Measurements from ENCODE around the gene RNF207. TPM values are rescaled to one million over a fixed set of nuclear protein-coding genes. Genes with fewer than 3 reads are reported as not detected.

The RNF207 gene
- polyA plus RNA-seq, 5 donors, result 9.5 to 17.1 (median 14.9) TPM

DNA sequence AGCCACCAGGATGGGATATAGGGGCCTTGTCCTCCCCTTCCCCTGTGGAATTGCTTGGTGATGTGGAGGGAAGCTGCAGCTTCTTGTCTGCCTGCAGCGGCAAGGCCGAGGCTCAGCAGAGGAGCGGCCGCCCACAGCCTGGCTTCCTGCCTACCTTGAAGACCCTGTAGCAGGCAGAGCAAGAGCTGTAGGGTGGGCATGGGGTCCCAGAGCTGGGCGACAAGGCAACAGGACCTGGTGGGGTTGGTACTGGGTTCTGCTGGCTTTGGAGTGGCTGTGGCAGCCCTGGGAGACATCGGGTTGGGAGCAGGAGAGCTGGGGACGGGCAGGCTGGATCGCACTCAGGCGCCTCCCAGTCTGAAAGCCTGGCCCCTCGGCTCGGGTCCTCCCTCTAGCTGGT lies 60.7 kb downstream of the RNF207 start:
- no peak for DNase-seq

DNA sequence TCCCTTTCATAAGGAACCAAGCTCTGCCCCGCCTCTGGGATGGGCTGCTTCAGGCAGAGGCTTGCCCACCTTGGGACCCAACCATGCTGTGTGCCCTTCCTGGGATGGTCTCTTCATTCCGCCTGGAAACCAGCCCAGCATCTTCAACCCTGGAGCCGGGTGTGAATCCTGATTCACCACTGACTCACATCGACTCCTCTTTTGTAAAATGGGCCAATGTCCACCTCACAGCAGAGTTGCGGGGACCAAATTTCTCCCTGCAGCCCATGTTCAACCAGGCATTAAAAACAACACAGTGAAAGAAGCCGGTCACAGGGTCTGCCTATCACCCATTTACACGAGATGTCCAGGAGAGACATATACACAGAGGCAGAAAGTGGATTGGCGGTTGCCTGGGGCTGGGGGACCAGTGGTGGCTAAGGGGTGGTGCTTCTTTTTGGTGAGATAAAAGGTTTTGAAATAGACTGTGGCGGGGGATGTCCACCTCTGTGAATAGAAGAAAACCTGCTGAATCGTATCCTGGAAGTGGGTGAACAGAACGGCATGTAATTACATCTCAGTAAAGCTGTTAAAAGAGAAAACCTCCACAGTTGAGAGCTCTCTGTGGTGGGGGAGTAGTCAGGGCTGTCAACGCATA lies 61.9 kb downstream of the RNF207 start:
- no peak for DNase-seq

DNA sequence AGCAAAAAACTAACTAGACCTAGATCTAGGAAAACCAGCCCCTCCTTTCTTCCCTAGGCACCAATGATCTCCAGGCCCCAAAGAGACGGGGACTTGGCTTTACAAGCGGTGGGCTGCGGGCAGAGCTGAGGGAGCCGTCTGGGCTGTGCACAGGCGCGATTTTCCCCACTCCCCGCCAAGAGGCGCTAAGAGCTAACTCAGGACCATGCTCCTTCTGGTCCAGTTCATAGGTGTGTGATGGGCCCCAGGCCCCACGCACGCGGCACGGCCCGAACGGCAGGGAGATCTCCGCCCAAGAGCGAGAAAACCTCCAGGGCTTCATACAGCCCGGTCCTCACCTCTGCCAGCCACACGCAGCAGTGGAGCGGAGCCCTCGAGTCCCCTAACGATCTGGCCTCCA lies 62.5 kb downstream of the RNF207 start:
- DNase-seq, result no peak

DNA sequence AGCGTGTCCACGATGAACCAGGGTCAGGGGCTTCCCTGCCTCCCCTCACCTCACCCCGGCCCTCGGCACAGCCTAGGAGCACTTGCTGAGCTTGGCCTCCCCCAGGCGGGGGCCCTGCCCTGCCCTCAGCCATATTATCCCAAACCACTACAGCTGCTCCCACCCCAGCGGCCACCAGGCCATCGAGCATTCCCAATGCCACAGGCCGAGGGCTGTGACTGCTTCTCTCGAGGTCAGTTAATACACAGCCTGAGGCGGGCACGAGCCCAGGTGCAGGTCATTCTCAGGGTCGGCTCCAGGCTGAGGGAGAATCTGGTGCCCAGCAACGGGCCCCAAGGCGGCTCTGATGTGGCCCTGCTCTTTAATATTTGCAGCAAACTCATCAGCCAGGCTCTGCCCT lies 63.4 kb downstream of the RNF207 start:
- no peak for DNase-seq

DNA sequence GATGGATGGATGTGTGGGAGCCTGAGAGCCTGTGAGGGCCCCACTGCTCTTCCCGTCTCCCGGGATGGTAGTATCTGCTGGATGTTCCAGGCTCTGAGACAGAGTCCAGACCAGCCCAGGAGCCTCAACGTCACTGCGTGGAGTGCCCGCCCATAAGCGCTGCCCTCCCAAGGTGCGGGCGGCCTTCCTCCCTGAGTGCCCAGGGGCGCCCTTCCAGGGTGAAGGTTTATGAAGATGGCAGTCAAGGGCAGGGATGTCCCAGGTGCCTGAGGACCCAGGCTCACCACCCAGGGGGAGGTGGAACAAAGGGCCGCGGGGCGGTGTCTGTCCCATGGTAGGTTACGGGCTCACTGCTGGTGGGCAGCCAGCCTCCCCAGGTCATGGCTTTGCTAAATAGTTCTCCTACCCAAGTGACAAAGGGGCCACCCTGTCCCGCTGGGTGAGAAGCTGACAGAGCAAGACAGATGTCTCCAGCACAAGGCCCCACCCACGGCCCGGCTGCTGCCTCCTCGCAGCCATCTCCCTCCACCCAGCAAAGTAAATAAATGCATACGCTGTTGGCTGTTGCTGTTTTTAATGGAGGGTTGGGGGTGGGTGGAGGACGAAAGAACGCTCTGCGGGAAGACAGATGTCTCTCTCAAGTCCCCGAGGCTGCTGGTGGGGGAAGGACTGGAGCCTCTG lies 63.9 kb downstream of the RNF207 start:
- DNase-seq, result no peak

DNA sequence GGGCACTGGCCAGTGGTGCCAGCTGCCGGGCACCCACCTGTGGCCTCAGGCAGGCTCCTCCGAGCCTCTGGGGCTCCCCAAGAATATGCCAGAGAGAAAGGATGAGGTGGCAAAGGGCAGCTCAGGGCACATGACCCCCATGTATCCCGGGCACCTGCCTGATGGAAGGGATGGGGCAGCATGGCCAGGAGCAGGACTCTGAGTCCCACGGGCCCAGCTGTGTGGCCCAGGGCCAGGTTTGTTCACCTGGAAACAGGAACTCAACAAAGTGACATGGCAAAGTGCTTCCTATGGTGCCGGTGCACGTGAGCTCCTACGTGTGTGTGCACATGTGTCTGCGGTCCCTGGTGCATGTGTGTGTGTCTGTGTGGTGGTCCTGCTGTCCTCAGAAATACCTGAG lies 64.5 kb downstream of the RNF207 start:
- DNase-seq, result no peak

Other genes starting within 250 kb of the RNF207 start
- 10 to 100 TPM in 2 of 5 donors, 1 to 10 TPM in 3; 7.1 to 12.6 (median 9.9) TPM for gene NPHP4, start 213.7 kb upstream of the RNF207 start, polyA plus RNA-seq (ENCODE audit: insufficient read depth in 1 of 5, insufficient read length in 5 of 5, low replicate concordance in 1 of 5)
- gene KCNAB2, start 160.2 kb upstream of the RNF207 start, polyA plus RNA-seq (ENCODE audit: insufficient read depth in 1 of 5, insufficient read length in 5 of 5, low replicate concordance in 1 of 5), result 1 to 10 TPM; 5.2 to 7.7 (median 5.5) TPM
- under 1 TPM; 0.07 to 0.31 (median 0.21) TPM for gene CHD5, start 25.8 kb upstream of the RNF207 start, polyA plus RNA-seq (ENCODE audit: insufficient read depth in 1 of 5, insufficient read length in 5 of 5, low replicate concordance in 1 of 5)
- gene RPL22, start 6.5 kb upstream of the RNF207 start, polyA plus RNA-seq (ENCODE audit: insufficient read depth in 1 of 5, insufficient read length in 5 of 5, low replicate concordance in 1 of 5), result 100 to 1,000 TPM; 588 to 886 (median 686) TPM
- 10 to 100 TPM; 37.8 to 46.9 (median 40.1) TPM for gene ICMT, start 29.8 kb downstream of the RNF207 start, polyA plus RNA-seq (ENCODE audit: insufficient read depth in 1 of 5, insufficient read length in 5 of 5, low replicate concordance in 1 of 5)
- not detected for gene HES3, start 38.1 kb downstream of the RNF207 start, polyA plus RNA-seq (ENCODE audit: insufficient read depth in 1 of 5, insufficient read length in 5 of 5, low replicate concordance in 1 of 5)
- 10 to 100 TPM; 12.0 to 37.0 (median 15.3) TPM for gene GPR153, start 55.0 kb downstream of the RNF207 start, polyA plus RNA-seq (ENCODE audit: insufficient read depth in 1 of 5, insufficient read length in 5 of 5, low replicate concordance in 1 of 5)
- 10 to 100 TPM; 11.7 to 17.0 (median 14.4) TPM for gene ACOT7, start 187.6 kb downstream of the RNF207 start, polyA plus RNA-seq (ENCODE audit: insufficient read depth in 1 of 5, insufficient read length in 5 of 5, low replicate concordance in 1 of 5)
- under 1 TPM; 0.04 to 0.24 (median 0.22) TPM for gene HES2, start 213.8 kb downstream of the RNF207 start, polyA plus RNA-seq (ENCODE audit: insufficient read depth in 1 of 5, insufficient read length in 5 of 5, low replicate concordance in 1 of 5)
- gene ESPN, start 218.7 kb downstream of the RNF207 start, polyA plus RNA-seq (ENCODE audit: insufficient read depth in 1 of 5, insufficient read length in 5 of 5, low replicate concordance in 1 of 5), result 1 to 10 TPM; 1.2 to 3.8 (median 2.4) TPM

All from right lung (tissue), 5 donors.